Measurements from ENCODE around the gene FRRS1L. TPM values are rescaled to one million over a fixed set of nuclear protein-coding genes. Genes with fewer than 3 reads are reported as not detected.

The FRRS1L gene
- total and polyA plus RNA-seq, 10 donors: under 0.01 to 0.03 TPM; not detected in 8

- H3K27ac ChIP-seq: no peak overlapping the region
- no peaks in the 10 kb centered on the region for H3K27me3 ChIP-seq (replicated peaks in 1 of 7)
- H3K4me1 ChIP-seq: no peaks in the 10 kb centered on the region
- WGBS, 5 donors: 73 to 86% (median 85%) methylated on average over 8 of the region's 8 CpGs
- H3K36me3 ChIP-seq: no peaks in the 10 kb centered on the region
- peaks cover 0 to 27% (median 18%) of the 10 kb centered on the region in 8 donors for H3K9me3 ChIP-seq
- no peak overlapping the region for H3K4me3 ChIP-seq
- TF ChIP-seq POLR2A (IDR thresholded peaks at IDR 0.05) (no peak), POLR2AphosphoS5 (IDR thresholded peaks at IDR 0.05) (no peak), CTCF (IDR thresholded peaks at IDR 0.05 in 8 of 11, conservative IDR thresholded peaks at IDR 0.05 in 3 of 11) (no peak)
- intact Hi-C loops (cut with DNase I; ENCODE audit: low total_unique reads): no loop called here
- DNase-seq: no peak
Observed at GRCh38 chr9:109156708-109157107, 10.3 kb downstream of the FRRS1L start.

- TF ChIP-seq POLR2AphosphoS5 (IDR thresholded peaks at IDR 0.05) (no peak), POLR2A (IDR thresholded peaks at IDR 0.05) (no peak), CTCF (IDR thresholded peaks at IDR 0.05 in 8 of 11, conservative IDR thresholded peaks at IDR 0.05 in 3 of 11) (no peak)
- no peak overlapping the region for H3K27ac ChIP-seq
- WGBS, 5 donors: 79 to 96% (median 94%) methylated on average over 3 of the region's 3 CpGs
- H3K4me1 ChIP-seq: no peaks in the 10 kb centered on the region
- no peaks in the 10 kb centered on the region for H3K36me3 ChIP-seq
- no peaks in the 10 kb centered on the region for H3K27me3 ChIP-seq (replicated peaks in 1 of 7)
- H3K9me3 ChIP-seq: peaks cover 0 to 27% (median 18%) of the 10 kb centered on the region in 8 donors
- no peak for DNase-seq
- intact Hi-C loops (cut with DNase I; ENCODE audit: low total_unique reads): no loop called here
- no peak overlapping the region for H3K4me3 ChIP-seq
Observed at GRCh38 chr9:109150925-109151545, 16.0 kb downstream of the FRRS1L start.

- WGBS, 5 donors: 78 to 90% (median 83%) methylated on average over 4 of the region's 4 CpGs
- TF ChIP-seq POLR2AphosphoS5 (IDR thresholded peaks at IDR 0.05) (no peak), POLR2A (IDR thresholded peaks at IDR 0.05) (no peak), CTCF (IDR thresholded peaks at IDR 0.05 in 8 of 11, conservative IDR thresholded peaks at IDR 0.05 in 3 of 11) (no peak)
Observed at GRCh38 chr9:109149722-109150121, 17.3 kb downstream of the FRRS1L start.

GRCh38 chr9:109149089-109149488, 18.0 kb downstream of the FRRS1L start:
- Histone ChIP-seq H3K36me3 (no peaks in the 10 kb centered on the region), H3K4me1 (peaks cover 0 to under 1% (median 0%) of the 10 kb centered on the region in 6 donors), H3K27ac (no peak overlapping the region), H3K9me3 (peaks cover 0 to 22% (median 17%) of the 10 kb centered on the region in 8 donors), H3K27me3 (replicated peaks in 1 of 7) (peaks cover 0 to 3% (median 0%) of the 10 kb centered on the region in 7 donors), H3K4me3 (no peak overlapping the region)
- DNase-seq: no peak
- intact Hi-C loops (cut with DNase I; ENCODE audit: low total_unique reads): no loop called here
- TF ChIP-seq POLR2A (IDR thresholded peaks at IDR 0.05) (no peak), CTCF (IDR thresholded peaks at IDR 0.05 in 8 of 11, conservative IDR thresholded peaks at IDR 0.05 in 3 of 11) (no peak), POLR2AphosphoS5 (IDR thresholded peaks at IDR 0.05) (no peak)
- WGBS, 5 donors: 87 to 93% (median 88%) methylated on average over 5 of the region's 5 CpGs

More at GRCh38 chr9:109149722-109150121, 17.3 kb downstream of the FRRS1L start:
- Histone ChIP-seq H3K36me3 (no peaks in the 10 kb centered on the region), H3K27me3 (replicated peaks in 1 of 7) (peaks cover 0 to 3% (median 0%) of the 10 kb centered on the region in 7 donors), H3K4me1 (no peaks in the 10 kb centered on the region), H3K9me3 (peaks cover 0 to 27% (median 18%) of the 10 kb centered on the region in 8 donors), H3K4me3 (no peak overlapping the region), H3K27ac (no peak overlapping the region)
- no peak for DNase-seq
- intact Hi-C loops (cut with DNase I; ENCODE audit: low total_unique reads): no loop called here

Data from spleen (tissue), 11 donors.